Breast epithelium (tissue), 4 donors: ENCODE measurements around the gene HCN4. TPM values are rescaled to one million over a fixed set of nuclear protein-coding genes. Genes with fewer than 3 reads are reported as not detected.

Experiments
- DNase-seq, 2 donors: peaks; one replicate each; pipeline ENCODE4 v3.0.0-alpha.2; 2019; ENCODE audit warnings: low spot score in 2 of 2
- H3K27ac ChIP-seq, 2 donors: fragments of 200-600 bp; sonication (generic) in 1 of 2; one replicate each; pipeline ENCODE4 v1.5.1; 2016 to 2019; ENCODE audit warnings: mild to moderate bottlenecking in 1 of 2
- H3K27me3 ChIP-seq, 2 donors: fragments of 200-600 bp; sonication (generic) in 1 of 2; one replicate each; pipeline versions ENCODE4 v1.5.1 to v1.6.0; 2017 to 2019; ENCODE audit warnings: control low read depth in 1 of 2, mild to moderate bottlenecking in 1 of 2
- H3K36me3 ChIP-seq: fragments of 200-600 bp; one replicate; pipeline ENCODE4 v1.5.1; 2019
- H3K4me1 ChIP-seq, 2 donors: fragments of 200-600 bp; sonication (generic); one replicate each; pipeline ENCODE4 v1.5.1; 2016 to 2019; ENCODE audit warnings: control low read depth in 1 of 2
- H3K4me3 ChIP-seq, 3 donors: fragments of 200-600 bp; sonication (generic); 1 replicate in 2 of 3; 2 replicates in 1 of 3; pipeline ENCODE4 v1.5.1; 2016 to 2019; ENCODE audit warnings: mild to moderate bottlenecking in 3 of 3, moderate library complexity in 2 of 3
- H3K9me3 ChIP-seq, 2 donors: fragments of 200-600 bp; sonication (generic) in 1 of 2; one replicate each; pipeline ENCODE4 v1.5.1; 2016 to 2019; ENCODE audit warnings: control low read depth in 1 of 2
- CTCF ChIP-seq, 3 donors: fragments of 450-650 bp; IDR thresholded peaks; one replicate each; pipeline ENCODE4 v1.5.1; 2016 to 2017; ENCODE audit warnings: antibody characterized with exemption in 3 of 3, mild to moderate bottlenecking in 3 of 3, moderate library complexity in 3 of 3
- POLR2A ChIP-seq: fragments of 450-650 bp; IDR thresholded peaks from one replicate; pipeline ENCODE4 v1.6.1; 2016; ENCODE audit warnings: antibody characterized with exemption, mild to moderate bottlenecking, moderate library complexity
- POLR2AphosphoS5 ChIP-seq, 3 donors: sonication (generic); formaldehyde crosslinking; IDR thresholded peaks; one replicate each; pipeline ENCODE4 v1.6.1; 2017; ENCODE audit warnings: antibody characterized with exemption in 3 of 3
- intact Hi-C: fragments of 100-400 bp; cut with DNase I; formaldehyde crosslinking; loops from one replicate; pipeline ENCODE4 v1.15.1; 2023; ENCODE audit warnings: low total_unique reads
- total RNA-seq, 3 donors: library from RNA; depleted of rRNA; stranded (reverse); fragments of >200 nt; gene quantifications; one replicate each; pipeline ENCODE4 v1.1.0, GENCODE V29; 2016

Gene HCN4
- total RNA-seq, 3 donors from 2014 or later = not detected

GRCh38 chr15:73383310-73384189 is 14.8 kb upstream of the HCN4 start:
- no peak overlapping the region for H3K27ac ChIP-seq
- H3K9me3 ChIP-seq = no peaks in the 10 kb centered on the region
- H3K36me3 ChIP-seq = no peaks in the 10 kb centered on the region
- DNase-seq = no peak
- H3K4me3 ChIP-seq = no peak overlapping the region
- peaks cover 0 to 18% of the 10 kb centered on the region in 2 donors for H3K27me3 ChIP-seq
- TF ChIP-seq POLR2A (no peak), CTCF (IDR thresholded peaks at IDR 0.05) (no peak), POLR2AphosphoS5 (IDR thresholded peaks at IDR 0.05) (no peak)
- intact Hi-C loops = no loop called here
- no peaks in the 10 kb centered on the region for H3K4me1 ChIP-seq

GRCh38 chr15:73382115-73382514 is 13.4 kb upstream of the HCN4 start:
- Histone ChIP-seq H3K4me3 (no peak overlapping the region), H3K27me3 (peaks cover 0 to 18% of the 10 kb centered on the region in 2 donors), H3K4me1 (no peaks in the 10 kb centered on the region), H3K9me3 (no peaks in the 10 kb centered on the region), H3K27ac (no peak overlapping the region), H3K36me3 (no peaks in the 10 kb centered on the region)
- DNase-seq = no peak
- intact Hi-C loops = no loop called here
- no peak for TF ChIP-seq POLR2A

- no peak overlapping the region for H3K4me3 ChIP-seq
- TF ChIP-seq POLR2AphosphoS5 (IDR thresholded peaks at IDR 0.05) = no peak
- TF ChIP-seq CTCF (IDR thresholded peaks at IDR 0.05) = no peak
- TF ChIP-seq POLR2A = no peak
- H3K27ac ChIP-seq = no peak overlapping the region
- H3K4me1 ChIP-seq = no peaks in the 10 kb centered on the region
- H3K36me3 ChIP-seq = no peaks in the 10 kb centered on the region
- H3K27me3 ChIP-seq = peaks cover 0 to 8% of the 10 kb centered on the region in 2 donors
- H3K9me3 ChIP-seq = no peaks in the 10 kb centered on the region
- DNase-seq = no peak
- intact Hi-C loops = no loop called here
Observed at GRCh38 chr15:73380661-73381060, 11.9 kb upstream of the HCN4 start.

GRCh38 chr15:73378089-73378488 is 9.3 kb upstream of the HCN4 start:
- Histone ChIP-seq H3K9me3 (no peaks in the 10 kb centered on the region), H3K4me3 (no peak overlapping the region), H3K27me3 (peaks cover 0 to 17% of the 10 kb centered on the region in 2 donors), H3K36me3 (no peaks in the 10 kb centered on the region), H3K4me1 (no peaks in the 10 kb centered on the region), H3K27ac (no peak overlapping the region)
- no peak for DNase-seq
- TF ChIP-seq POLR2AphosphoS5 (IDR thresholded peaks at IDR 0.05) = no peak
- TF ChIP-seq POLR2A = no peak
- no peak for TF ChIP-seq CTCF (IDR thresholded peaks at IDR 0.05)
- intact Hi-C loops = no loop called here

GRCh38 chr15:73375755-73376305 is 7.1 kb upstream of the HCN4 start:
- Histone ChIP-seq H3K4me3 (no peak overlapping the region), H3K4me1 (no peaks in the 10 kb centered on the region), H3K27ac (no peak overlapping the region), H3K27me3 (peaks cover 0 to 10% of the 10 kb centered on the region in 2 donors), H3K36me3 (no peaks in the 10 kb centered on the region), H3K9me3 (no peaks in the 10 kb centered on the region)
- TF ChIP-seq POLR2AphosphoS5 (IDR thresholded peaks at IDR 0.05) (no peak), POLR2A (no peak), CTCF (IDR thresholded peaks at IDR 0.05) (no peak)
- intact Hi-C loops = no loop called here
- no peak for DNase-seq
